SK-N-SH (cell line): ENCODE data around the gene BNIP3. TPM values are rescaled to one million over a fixed set of nuclear protein-coding genes. Genes with fewer than 3 reads are reported as not detected.

ENCODE experiments used
- CTCF ChIA-PET: fragments of 300-600, 350-600 bp; formaldehyde crosslinking; extraction: SDS; loops from one replicate; lab custom pipeline; 2021; lab: Yijun Ruan, JAX
- POLR2A ChIA-PET: fragments of 350-600 bp; sonication (Branson Sonifier 250); formaldehyde crosslinking; extraction: SDS; loops from one replicate; lab custom pipeline; 2020; ENCODE audit warnings: antibody characterized with exemption, inconsistent platforms; lab: Yijun Ruan, JAX
- DNase-seq: peaks from one replicate; pipeline ENCODE4 v3.0.0; 2012
- H2AFZ ChIP-seq: fragments of 200-600 bp; sonication (generic); 2 replicates; pipeline ENCODE4 v1.8.1; 2016; ENCODE audit warnings: antibody characterized with exemption, mild to moderate bottlenecking, low read depth
- H3F3A ChIP-seq: fragments of 200-600 bp; sonication (generic); replicated peaks from 2 replicates; pipeline ENCODE3; 2016; ENCODE audit warnings: antibody characterized with exemption, mild to moderate bottlenecking; ENCODE audit not compliant: insufficient read depth
- H3K27ac ChIP-seq, 2 experiments: fragments of 200-500 bp in 1 of 2; fragments of 200-600 bp in 1 of 2; sonication (Bioruptor generic) in 1 of 2; sonication (generic), shearing (Covaris generic) in 1 of 2; 2 replicates each; pipeline versions ENCODE4 v1.5.1 to v1.6.1; 2014 to 2016; ENCODE audit warnings: low read depth in 2 of 2, inconsistent platforms in 1 of 2, low read length in 1 of 2, mild to moderate bottlenecking in 1 of 2, mixed read lengths in 1 of 2
- H3K27me3 ChIP-seq: fragments of 200-600 bp; sonication (generic), shearing (Covaris generic); 2 replicates; pipeline ENCODE4 v1.6.1; 2016; ENCODE audit warnings: mixed run types; ENCODE audit not compliant: insufficient read depth
- H3K36me3 ChIP-seq, 2 experiments: fragments of 200-500 bp in 1 of 2; fragments of 200-600 bp in 1 of 2; sonication (Bioruptor generic) in 1 of 2; sonication (generic) in 1 of 2; replicated peaks in 1 of 2; 2 replicates each; pipeline versions ENCODE3 to v1.5.1; 2014 to 2016; ENCODE audit warnings: low read length in 1 of 2, mild to moderate bottlenecking in 1 of 2; ENCODE audit not compliant: insufficient read depth in 2 of 2, control insufficient read depth in 1 of 2
- H3K4me1 ChIP-seq, 2 experiments: fragments of 200-500 bp in 1 of 2; fragments of 200-600 bp in 1 of 2; sonication (Bioruptor generic) in 1 of 2; sonication (generic), shearing (Covaris generic) in 1 of 2; 2 replicates each; pipeline versions ENCODE4 v1.5.1 to v1.6.1; 2014 to 2016; ENCODE audit warnings: low read depth in 1 of 2, low read length in 1 of 2, mixed run types in 1 of 2; ENCODE audit not compliant: insufficient read depth in 2 of 2, control insufficient read depth in 1 of 2
- H3K4me2 ChIP-seq: fragments of 200-600 bp; sonication (generic), shearing (Covaris generic); 2 replicates; pipeline ENCODE4 v1.6.1; 2017; ENCODE audit warnings: mixed run types
- H3K4me3 ChIP-seq, 2 experiments: fragments of 200-500 bp in 1 of 2; fragments of 200-600 bp in 1 of 2; sonication (Bioruptor generic) in 1 of 2; sonication (generic), shearing (Covaris generic) in 1 of 2; 2 replicates each; pipeline versions ENCODE4 v1.5.1 to v1.8.1; 2014 to 2016; ENCODE audit warnings: low read depth in 2 of 2, inconsistent platforms in 1 of 2, low read length in 1 of 2, mild to moderate bottlenecking in 1 of 2, mixed read lengths in 1 of 2, moderate library complexity in 1 of 2
- H3K79me2 ChIP-seq: fragments of 200-600 bp; sonication (generic); 2 replicates; pipeline ENCODE4 v1.8.1; 2017; ENCODE audit warnings: mild to moderate bottlenecking; ENCODE audit not compliant: insufficient read depth
- H3K9ac ChIP-seq: fragments of 200-600 bp; sonication (generic); 2 replicates; pipeline ENCODE4 v1.6.1; 2017; ENCODE audit warnings: mixed run types
- H3K9me2 ChIP-seq: fragments of 200-600 bp; sonication (generic); 2 replicates; pipeline ENCODE4 v1.6.1; 2017; ENCODE audit warnings: mixed run types
- H3K9me3 ChIP-seq: fragments of 200-600 bp; sonication (generic); 2 replicates; pipeline ENCODE4 v1.6.1; 2017; ENCODE audit warnings: mixed run types, mild to moderate bottlenecking, moderate library complexity
- H4K20me1 ChIP-seq: fragments of 200-600 bp; sonication (generic); 2 replicates; pipeline ENCODE4 v1.6.1; 2017; ENCODE audit warnings: mild to moderate bottlenecking, mixed run types; ENCODE audit not compliant: insufficient read depth
- CHD2 ChIP-seq: fragments of 150-350 bp; IDR thresholded peaks from 2 replicates; pipeline ENCODE4 v1.6.1; 2018; ENCODE audit warnings: low read length; ENCODE audit not compliant: partially characterized antibody
- EP300 ChIP-seq, 2 experiments: IDR thresholded peaks; 2 replicates each; pipeline versions ENCODE4 v1.4.0 to v1.6.1; 2012; ENCODE audit warnings: borderline replicate concordance in 1 of 2, low read depth in 1 of 2, low read length in 1 of 2
- IRF3 ChIP-seq: fragments of 150-350 bp; IDR thresholded peaks from 2 replicates; pipeline ENCODE4 v1.6.1; 2016; ENCODE audit warnings: mild to moderate bottlenecking, low read depth, low read length
- NFIC ChIP-seq: IDR thresholded peaks from 2 replicates; pipeline ENCODE4 v1.4.0; 2012; ENCODE audit warnings: borderline replicate concordance
- POLR2AphosphoS5 ChIP-seq: IDR thresholded peaks from 2 replicates; pipeline ENCODE4 v1.6.1; 2012; ENCODE audit warnings: low read depth, low read length
- RAD21 ChIP-seq: IDR thresholded peaks from 2 replicates; pipeline ENCODE4 v1.6.1; 2012; ENCODE audit warnings: mild to moderate bottlenecking, low read length
- RFX5 ChIP-seq: IDR thresholded peaks from 2 replicates; pipeline ENCODE4 v1.6.1; 2012; ENCODE audit warnings: mild to moderate bottlenecking, improper control_type of control experiment, low read length
- TCF12 ChIP-seq: IDR thresholded peaks from 2 replicates; pipeline ENCODE4 v1.4.0; 2012
- WGBS: methylation state at CpG from one replicate; pipeline ENCODE4 v1.1.6; 2017; ENCODE audit warnings: low lambda C conversion rate; 5-methylcytosine and 5-hydroxymethylcytosine counted together
- polyA plus RNA-seq, 3 experiments: library from polyadenylated mRNA; depleted of rRNA; stranded (reverse); fragments of >200 nt; gene quantifications; 2 replicates each; pipeline ENCODE4 v1.2.3, GENCODE V29; 2012

The BNIP3 gene
- polyA plus RNA-seq, 1 of the 3 experiments (the other 2 are of a cell fraction), result 40.3 TPM

GRCh38 chr10:131997366-131998049 lies 15.8 kb upstream of the BNIP3 start (continued):
- no peak for TF ChIP-seq CHD2

- no peaks in the 10 kb centered on the region for H3K9me3 ChIP-seq
- H2AFZ ChIP-seq, result no peak overlapping the region
- ChIA-PET CTCF (interaction anchor here (1.1 to 3.5 kb wide), 3 partner anchors 16 to 111 kb away, joined by 4 to 27 read pairs (median 5); no protein-coding TSS in a partner anchor), POLR2A (no interaction called here)
- H3K4me2 ChIP-seq, result no peak overlapping the region
- H3K36me3 ChIP-seq, result no peaks in the 10 kb centered on the region
- DNase-seq, result no peak
- H3K9me2 ChIP-seq, result no peaks in the 10 kb centered on the region
- no peak for TF ChIP-seq RFX5
- no peak for TF ChIP-seq RAD21
- no peak for TF ChIP-seq EP300 (IDR thresholded peaks at IDR 0.05; ENCODE audit: borderline replicate concordance in 1 of 2, low read depth in 1 of 2, low read length in 1 of 2)
- no peak for TF ChIP-seq CHD2
- TF ChIP-seq TCF12, result no peak
- no peak overlapping the region for H3K9ac ChIP-seq
- no peaks in the 10 kb centered on the region; the same call in 1 of the 2 replicates for H3K27me3 ChIP-seq
- no peaks in the 10 kb centered on the region for H4K20me1 ChIP-seq
- H3F3A ChIP-seq, result no peaks in the 10 kb centered on the region
- H3K4me1 ChIP-seq, result no peaks in the 10 kb centered on the region
- 52% methylated on average over 15 of the region's 16 CpGs for WGBS
- H3K4me3 ChIP-seq, result no peak overlapping the region
- no peaks in the 10 kb centered on the region for H3K79me2 ChIP-seq
- H3K27ac ChIP-seq, result no peak overlapping the region
Observed at GRCh38 chr10:131996466-131997365, 15.0 kb upstream of the BNIP3 start.

DNA sequence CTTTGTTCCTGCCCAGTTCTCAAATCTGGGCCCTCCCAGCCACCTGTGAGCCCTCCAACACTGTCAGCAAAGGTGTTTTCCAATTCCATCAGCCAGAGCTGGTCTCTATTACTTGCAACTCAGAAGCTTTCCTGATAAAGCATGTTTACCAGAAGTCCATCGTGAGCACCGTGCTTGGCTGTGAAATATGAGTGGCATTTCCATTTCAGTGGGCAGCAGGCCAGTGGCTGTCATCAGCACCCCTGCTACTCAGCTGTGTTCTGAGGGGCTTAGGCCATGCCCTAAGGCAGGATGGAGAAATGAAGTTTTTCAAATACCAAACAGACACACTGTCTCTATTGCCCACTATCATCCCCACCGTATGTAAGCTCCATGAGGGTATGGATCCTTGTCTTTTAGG lies 12.7 kb upstream of the BNIP3 start:
- 53% methylated on average over 3 of the region's 3 CpGs for WGBS
- no peaks in the 10 kb centered on the region for H3K9me2 ChIP-seq
- no peaks in the 10 kb centered on the region; the same call in 1 of the 2 replicates for H3K27me3 ChIP-seq

More for the DNA sequence above, 12.7 kb upstream of the BNIP3 start:
- Histone ChIP-seq H3K36me3 (no peaks in the 10 kb centered on the region), H3K27ac (no peak overlapping the region), H3K9me3 (no peaks in the 10 kb centered on the region), H2AFZ (no peak overlapping the region), H4K20me1 (no peaks in the 10 kb centered on the region), H3K4me1 (no peaks in the 10 kb centered on the region), H3K4me2 (no peak overlapping the region), H3K9ac (no peak overlapping the region), H3K79me2 (no peaks in the 10 kb centered on the region), H3K4me3 (no peak overlapping the region), H3F3A (no peaks in the 10 kb centered on the region)
- no peak for DNase-seq
- CTCF ChIA-PET, result interaction anchor here (1.5 kb wide), 1 partner anchor 28 kb away, joined by 6 read pairs; no protein-coding TSS in a partner anchor
- TF ChIP-seq IRF3 (no peak), POLR2AphosphoS5 (no peak), NFIC (no peak)
- POLR2A ChIA-PET, result interaction anchor here (0.5 kb wide), 1 partner anchor 111 kb away, joined by 3 read pairs; no protein-coding TSS in a partner anchor
